GM18505 (cell line): ENCODE measurements around the gene C15orf61.

Experiments
- ATAC-seq: cut with Tn5 transposase; IDR thresholded peaks from one replicate; pipeline ENCODE4 v1.9.1; 2021; ENCODE audit not compliant: unreplicated experiment
- POLR2A ChIP-seq: IDR thresholded peaks from 4 replicates; pipeline ENCODE4 v1.6.1; 2011; ENCODE audit warnings: borderline replicate concordance; ENCODE audit not compliant: insufficient read depth, insufficient read length; ENCODE audit errors: extremely low read depth

C15orf61 gene

DNA sequence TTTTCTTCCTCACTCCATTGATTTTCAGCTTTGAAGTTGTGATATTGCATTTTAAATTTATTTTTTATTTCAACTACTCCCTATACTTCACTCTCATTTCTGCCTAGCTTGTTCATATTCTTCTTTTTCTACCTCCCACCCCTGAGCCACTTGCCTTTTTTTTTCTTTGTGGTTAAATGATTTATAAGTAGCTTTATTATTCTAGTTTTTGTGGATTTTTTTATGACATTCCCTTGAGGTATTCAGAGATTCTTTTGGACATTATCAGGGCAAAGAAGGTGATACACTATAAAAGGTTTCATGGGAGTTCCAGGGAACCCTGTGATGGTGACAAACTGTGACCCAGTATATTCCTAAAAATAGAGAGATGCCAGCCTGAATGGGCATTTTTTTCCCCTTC, 3.3 kb downstream of the C15orf61 start:
- TF ChIP-seq POLR2A = no peak
- ATAC-seq = no peak

DNA sequence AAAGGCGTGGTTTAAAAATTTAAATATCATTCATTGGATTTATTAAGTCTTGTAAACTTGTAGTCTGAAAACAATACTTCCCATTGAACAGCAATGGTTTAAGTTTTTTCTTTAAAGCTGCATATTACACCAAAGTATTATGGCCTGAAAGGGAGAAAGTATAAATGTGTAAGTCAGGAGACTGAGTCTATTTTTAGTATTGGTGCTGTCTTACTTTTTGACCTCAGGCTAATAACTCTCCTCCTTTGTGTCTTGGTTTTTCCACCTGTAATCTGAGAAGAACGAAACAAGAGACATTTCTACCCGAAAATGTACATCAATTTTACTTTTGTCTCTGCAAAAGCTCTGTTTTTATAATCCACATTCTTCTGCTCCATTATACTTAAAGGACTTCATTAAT, 7.6 kb downstream of the C15orf61 start:
- no peak for ATAC-seq
- no peak for TF ChIP-seq POLR2A

DNA sequence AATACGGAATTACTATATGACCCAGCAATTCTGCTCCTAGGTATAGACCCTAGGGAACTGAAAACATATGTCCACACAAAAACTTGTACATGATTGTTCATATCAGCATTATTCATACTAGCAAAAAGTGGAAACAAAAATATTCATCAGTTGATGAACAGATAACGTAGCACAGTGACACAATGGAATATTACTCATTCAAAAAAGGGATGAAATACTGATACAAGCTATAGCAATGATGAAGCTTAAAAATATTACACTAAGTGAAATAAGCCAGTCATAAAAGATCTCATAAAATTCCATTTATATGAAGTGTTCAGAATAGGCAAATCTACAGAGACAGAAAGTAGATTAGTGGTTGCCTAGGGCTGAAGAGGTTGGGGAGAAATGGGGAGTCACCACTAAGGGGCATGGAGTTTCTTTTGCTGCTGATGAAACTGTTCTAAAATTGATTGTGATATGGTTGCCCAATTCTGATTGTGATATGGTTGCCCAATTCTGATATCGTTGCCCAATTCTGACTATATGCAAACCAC, 10.5 kb downstream of the C15orf61 start:
- no peak for ATAC-seq
- TF ChIP-seq POLR2A = no peak

DNA sequence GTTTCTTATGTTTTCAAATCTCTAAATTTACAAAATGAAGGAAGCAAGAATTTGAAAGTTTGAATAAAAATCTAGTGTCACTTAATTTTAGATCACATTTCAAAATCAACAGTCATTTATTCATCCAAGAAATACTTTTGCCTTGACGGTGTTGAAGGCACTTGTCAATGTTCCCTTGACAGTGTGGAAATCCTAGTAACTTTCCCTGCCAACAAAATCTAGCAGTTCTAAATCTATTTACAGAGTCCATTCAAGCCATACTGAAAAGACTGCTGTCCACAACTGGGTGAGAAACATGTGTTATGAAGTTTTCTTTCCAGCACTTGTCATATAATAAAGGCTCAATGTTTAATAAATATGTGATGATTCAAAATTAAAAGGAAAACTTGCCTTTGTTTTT, 12.9 kb downstream of the C15orf61 start:
- ATAC-seq = no peak
- TF ChIP-seq POLR2A = no peak

DNA sequence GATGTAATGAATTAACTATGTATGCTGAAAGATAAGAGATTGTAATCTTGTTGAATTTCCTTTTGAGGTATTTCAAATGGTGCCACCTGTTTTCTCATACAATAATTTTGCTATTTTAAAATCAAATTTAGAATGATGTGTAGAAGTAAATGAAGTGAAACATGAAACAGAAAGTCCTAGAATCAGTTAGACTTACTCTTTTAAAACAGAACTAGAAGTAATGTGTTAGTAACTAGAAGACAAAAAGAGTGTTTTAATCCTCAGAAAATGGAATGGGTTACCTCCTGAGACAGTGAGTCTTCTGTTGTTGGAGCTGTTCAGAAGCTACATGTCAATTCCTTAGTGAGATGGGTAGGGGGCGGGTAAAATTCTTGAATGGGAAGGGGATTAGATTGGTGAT, 13.4 kb downstream of the C15orf61 start:
- no peak for ATAC-seq
- no peak for TF ChIP-seq POLR2A

DNA sequence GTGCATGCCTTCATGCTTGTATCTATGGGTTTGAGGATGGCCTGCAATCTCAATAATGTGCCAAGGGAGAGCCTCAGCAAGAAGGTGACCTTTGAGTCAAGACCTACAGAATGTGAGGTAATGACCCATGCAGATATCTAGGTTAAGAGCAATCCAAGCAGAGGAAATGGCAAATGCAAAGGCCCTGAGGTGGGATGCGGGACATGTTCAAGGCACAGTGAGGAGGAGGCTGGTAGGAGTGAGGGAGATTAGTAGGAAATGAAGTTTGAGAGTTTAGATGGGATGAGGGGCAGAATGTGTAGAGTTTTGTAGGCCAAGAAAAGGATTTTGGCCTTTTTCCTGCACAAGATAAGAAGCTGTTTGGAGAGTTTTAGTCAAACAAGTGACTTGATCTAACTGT, 16.8 kb downstream of the C15orf61 start:
- no peak for ATAC-seq
- no peak for TF ChIP-seq POLR2A

DNA sequence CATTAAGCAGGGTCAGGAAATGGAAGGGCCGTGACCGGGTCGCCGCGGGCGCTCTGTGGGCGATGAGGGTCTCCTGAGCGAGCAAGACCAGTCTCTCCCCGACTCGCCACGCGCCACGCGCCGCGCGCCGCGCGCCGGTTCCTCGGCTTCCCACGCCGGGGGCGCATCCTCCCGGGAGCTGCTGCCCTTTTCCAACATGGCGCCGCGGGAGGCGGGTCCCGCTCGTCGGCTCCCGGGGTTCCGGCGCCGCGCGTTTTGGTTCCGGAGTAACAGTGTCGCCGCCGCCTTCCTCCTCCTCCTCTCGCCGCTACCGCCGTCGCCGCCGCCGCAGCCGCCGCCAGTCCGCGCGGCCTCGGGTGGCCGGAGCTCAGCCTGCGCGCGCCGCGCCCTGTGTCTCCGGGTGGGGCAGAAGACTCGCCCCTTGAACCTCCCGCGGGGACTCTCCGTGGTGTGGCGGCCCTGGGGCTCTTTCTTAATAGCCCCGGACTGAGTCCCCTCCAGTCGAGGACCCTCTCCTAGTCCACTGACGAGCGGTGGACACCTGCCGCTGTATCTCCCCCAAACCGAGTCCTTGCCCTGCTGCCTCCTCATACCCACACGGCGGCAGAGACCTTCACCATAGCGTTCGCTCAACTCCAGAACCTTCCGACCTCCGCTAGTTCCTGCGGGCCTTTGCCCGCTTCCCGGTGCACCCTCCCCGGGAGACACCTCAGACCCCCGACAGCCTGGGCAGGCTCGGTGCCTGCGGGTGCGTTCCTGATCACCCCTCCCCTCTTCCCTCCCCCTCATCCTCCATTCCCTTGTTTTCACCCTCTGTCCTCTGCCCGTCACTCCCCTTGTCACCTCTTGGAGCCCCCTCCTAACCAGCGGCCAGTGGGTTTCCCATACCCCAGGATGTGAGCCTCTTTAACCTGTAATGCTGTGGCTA, 21.8 kb downstream of the C15orf61 start, which contains the start of gene MAP2K5:
Gene MAP2K5 (plus strand): TSS at position 284 of the 928 bp plus-strand sequence. CDS start 633 bp downstream, at position 917.
- ATAC-seq = peak; percentile 42

DNA sequence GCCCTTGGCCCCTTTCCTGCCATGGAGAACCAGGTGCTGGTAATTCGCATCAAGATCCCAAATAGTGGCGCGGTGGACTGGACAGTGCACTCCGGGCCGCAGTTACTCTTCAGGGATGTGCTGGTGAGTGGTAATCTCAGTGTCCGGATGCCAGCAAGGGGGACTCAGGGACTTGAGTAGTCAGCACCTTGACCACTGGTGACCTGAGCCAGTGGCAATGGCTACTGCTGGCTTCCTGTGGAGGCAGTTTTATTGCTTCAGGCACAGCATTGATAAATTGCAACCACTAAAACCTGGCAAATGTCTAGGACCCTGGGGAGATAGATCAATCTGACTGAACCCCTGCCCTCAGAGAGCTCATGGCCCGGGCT, 22.4 kb downstream of the C15orf61 start:
- ATAC-seq = no peak
- TF ChIP-seq POLR2A = no peak

More for the DNA sequence above, 21.8 kb downstream of the C15orf61 start, which contains the start of gene MAP2K5:
- peak; percentile 83 for TF ChIP-seq POLR2A

DNA sequence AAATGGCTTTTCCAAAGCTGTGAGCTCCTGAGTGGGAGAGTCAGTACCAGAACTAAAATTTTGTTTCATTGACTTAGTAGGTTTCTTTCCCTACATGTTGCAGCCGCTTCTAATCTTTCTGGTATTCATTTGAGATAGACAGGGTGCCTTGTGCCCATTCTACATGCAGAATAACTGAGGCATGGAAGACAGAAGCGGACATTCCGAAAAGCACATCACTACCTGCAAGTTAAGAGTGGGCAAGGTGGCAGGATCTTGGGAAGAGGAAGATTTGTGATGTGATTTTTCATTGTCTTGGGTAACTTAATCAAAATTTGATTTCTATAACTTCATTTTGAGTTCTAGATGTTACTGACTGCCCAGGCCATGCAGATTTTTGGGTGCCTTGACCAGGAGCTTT, 23.5 kb downstream of the C15orf61 start:
- TF ChIP-seq POLR2A = no peak
- ATAC-seq = no peak

DNA sequence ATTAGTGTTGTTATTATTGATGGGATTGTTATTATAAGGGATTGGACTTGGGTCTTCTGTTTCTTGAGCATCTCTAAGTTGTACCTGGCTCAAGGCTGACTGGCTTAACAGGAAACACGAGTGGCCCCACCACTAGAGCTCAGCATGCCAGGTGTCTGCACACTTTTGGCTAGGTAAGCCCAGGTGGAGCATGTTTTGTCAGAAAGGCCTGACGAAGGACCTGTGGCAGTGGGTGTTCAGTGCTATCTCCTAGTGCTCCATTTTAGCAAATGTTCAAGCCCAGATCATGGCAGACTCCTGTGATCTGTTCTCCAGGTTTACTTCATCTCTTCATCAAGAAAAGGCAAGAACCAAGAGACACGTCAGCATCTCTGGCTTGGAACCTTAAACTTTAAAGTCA, 24.9 kb downstream of the C15orf61 start:
- TF ChIP-seq POLR2A = no peak
- ATAC-seq = no peak

DNA sequence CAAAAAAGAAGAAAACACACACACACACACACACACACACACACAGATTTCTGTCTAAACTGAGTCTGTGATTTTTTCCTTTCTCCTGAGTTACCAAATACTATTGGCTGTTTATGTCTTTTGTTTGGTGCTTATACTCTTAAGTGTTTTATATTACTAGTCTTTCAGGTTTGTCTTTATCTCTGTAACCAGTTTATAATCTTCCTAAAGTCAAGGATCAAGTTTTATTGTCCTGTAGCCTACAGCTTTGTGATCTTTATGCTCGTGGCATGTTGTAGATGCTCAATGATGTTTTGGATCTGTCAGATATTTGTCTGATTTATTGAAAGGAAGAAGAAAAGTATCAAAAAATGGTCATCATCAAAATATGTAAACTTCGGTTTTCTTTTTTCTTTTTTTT, 26.1 kb downstream of the C15orf61 start:
- no peak for ATAC-seq
- no peak for TF ChIP-seq POLR2A

DNA sequence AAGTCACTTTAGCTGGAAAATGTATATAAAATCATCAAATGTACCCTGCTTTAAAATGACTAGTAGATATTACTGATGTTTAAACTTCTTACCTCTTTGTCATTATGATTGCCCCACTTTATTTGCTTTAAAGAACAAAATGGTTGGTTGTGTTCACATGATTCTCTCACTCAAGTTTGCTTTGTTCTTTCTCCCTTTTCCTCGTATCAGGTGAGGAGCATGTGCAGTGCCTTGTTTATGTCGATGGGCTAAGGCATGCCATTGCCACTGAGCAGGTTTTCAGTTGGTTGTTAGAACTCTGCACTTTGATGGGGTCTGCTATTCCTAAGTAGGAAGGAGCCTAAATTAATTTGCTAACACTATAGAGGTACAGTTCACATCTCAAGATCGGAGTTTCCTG, 26.9 kb downstream of the C15orf61 start:
- ATAC-seq = no peak
- TF ChIP-seq POLR2A = no peak

DNA sequence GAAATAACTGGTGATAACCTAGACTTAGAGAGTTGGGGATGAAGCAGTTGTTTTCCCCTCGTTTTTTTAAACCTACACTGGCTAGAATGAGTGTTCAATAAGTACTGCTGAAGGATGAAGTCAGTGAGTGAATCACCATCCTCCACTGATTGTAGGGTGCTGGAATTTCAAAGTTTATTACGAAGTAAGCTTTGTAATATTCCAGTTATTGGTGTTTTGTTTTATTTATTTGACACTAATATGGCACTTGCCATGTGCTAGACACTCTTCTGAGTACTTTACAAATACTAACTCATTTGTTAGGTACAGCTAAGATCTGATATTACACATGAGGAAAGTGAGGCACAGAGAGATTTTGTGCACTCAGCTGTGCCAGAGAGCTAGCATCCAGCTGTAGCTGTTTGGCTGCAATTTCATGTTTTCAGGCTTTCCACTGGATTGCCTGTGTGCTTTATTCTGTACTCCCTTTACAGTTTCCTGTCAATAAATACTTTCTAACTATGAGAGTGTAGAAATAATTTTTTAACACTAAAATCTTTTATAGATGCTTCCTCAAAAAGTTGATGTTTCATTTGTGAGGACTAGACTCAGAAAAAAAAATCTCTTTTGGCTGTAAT, 27.4 kb downstream of the C15orf61 start:
- no peak for ATAC-seq

More for the DNA sequence above, 27.4 kb downstream of the C15orf61 start:
- no peak for TF ChIP-seq POLR2A
